ENCODE measurements around the gene PPM1M.

PPM1M gene

DNA sequence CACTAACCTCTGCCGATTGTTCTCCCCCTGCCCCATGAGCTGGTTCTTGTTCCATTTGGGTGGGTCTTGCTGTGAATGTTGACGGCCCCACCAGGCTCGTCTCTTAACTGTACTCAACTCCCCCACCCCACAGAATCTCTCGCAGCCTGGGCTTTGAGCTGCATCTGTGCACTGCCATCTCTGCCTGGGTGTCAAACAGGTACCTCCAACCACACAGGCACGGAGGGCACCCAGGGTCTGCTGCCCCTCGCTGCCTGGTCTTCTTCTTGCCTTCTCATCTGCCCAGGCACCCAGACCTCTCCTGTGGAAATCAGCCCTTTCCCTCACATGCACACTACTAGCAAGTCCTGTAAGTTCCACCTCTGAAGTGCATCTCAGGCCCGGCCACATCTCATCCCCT, 30.2 kb upstream of the PPM1M start:
- no peak for DNase-seq

GRCh38 chr3:52216585-52217408, 28.8 kb upstream of the PPM1M start:
- no peak for DNase-seq

- no peak for DNase-seq
These were observed 28.2 kb upstream of the PPM1M start for GRCh38 chr3:52217409-52217805.

- DNase-seq: no peak
These were observed 27.5 kb upstream of the PPM1M start for GRCh38 chr3:52218026-52218425.

GRCh38 chr3:52218454-52218853, 27.1 kb upstream of the PPM1M start:
- no peak for DNase-seq

DNA sequence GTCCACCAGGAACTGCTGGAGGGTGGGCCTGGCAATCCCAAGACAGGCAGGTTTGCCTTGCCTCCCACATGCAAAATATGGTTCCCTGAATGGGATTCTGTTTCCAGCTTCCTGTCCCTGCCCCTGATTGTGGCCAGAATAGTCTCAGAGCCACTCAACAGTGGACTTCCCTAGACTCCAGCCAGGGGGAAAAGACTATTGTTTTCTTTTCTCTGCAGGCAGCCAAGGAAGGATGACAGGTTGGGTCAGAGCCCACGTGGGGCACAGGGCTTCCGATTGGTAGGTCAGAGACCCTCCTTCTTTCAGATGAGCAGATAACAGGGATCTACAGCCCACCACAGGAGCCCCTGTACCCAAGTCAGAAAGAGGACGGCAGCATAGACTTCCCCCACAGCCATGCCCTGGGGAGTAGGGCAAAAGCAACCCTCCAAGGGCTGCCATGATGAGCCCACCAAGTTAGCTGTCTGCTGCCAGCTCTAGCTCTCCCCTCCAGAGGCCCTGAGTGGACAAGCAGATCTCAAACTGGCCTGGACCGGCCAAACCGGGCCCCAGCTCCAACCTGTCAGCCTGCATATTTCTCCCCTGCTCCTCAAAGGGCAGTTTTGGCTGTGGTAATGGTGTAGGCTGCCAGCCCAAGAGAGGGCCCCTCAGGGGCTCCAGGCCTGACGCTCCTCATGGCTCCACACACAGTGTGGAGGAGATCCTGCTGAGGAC, 26.5 kb upstream of the PPM1M start:
- DNase-seq: no peak

- DNase-seq: peak in 48 of 51 donors; percentile 21 to 87 (median 64)
These were observed 25.1 kb upstream of the PPM1M start for GRCh38 chr3:52220380-52221026.

- DNase-seq: no peak
These were observed 24.4 kb upstream of the PPM1M start for GRCh38 chr3:52221141-52221562.

GRCh38 chr3:52221563-52222318, 23.8 kb upstream of the PPM1M start:
- DNase-seq: peak in 2 of 51 donors; percentile 12 to 17

- DNase-seq: no peak
These were observed 23.0 kb upstream of the PPM1M start for GRCh38 chr3:52222319-52223221.

GRCh38 chr3:52223449-52224408, 21.8 kb upstream of the PPM1M start:
- DNase-seq: no peak

- DNase-seq: no peak
These were observed 19.9 kb upstream of the PPM1M start, which contains the start of gene TLR9 for GRCh38 chr3:52225452-52226228. TSS of gene TLR9 (minus strand) at chr3:52225645. CDS start at chr3:52225529, 116 bp downstream.

- no peak for DNase-seq
These were observed 19.2 kb upstream of the PPM1M start for GRCh38 chr3:52226229-52226817.

- no peak for DNase-seq
These were observed 18.4 kb upstream of the PPM1M start for GRCh38 chr3:52227117-52227516.

DNA sequence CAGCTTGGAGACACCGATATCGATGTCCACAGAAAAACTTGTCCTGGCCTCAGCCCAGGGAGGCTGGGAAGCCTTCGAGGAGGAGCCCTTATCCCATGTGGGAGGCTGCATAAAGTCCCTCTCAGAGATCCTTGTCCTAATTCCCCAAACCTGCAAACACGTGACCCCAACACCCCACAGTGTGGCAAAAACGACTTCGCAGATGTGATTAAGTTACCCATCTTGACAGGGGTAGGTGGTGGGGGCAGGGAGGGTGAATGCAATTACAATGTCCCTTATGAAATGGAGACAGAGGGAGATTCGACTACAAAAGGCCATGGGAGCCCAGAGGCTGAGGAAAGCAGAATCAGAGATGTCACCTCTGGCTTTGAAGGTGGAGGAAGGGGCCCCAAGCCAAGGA, 17.8 kb upstream of the PPM1M start:
- no peak for DNase-seq

DNA sequence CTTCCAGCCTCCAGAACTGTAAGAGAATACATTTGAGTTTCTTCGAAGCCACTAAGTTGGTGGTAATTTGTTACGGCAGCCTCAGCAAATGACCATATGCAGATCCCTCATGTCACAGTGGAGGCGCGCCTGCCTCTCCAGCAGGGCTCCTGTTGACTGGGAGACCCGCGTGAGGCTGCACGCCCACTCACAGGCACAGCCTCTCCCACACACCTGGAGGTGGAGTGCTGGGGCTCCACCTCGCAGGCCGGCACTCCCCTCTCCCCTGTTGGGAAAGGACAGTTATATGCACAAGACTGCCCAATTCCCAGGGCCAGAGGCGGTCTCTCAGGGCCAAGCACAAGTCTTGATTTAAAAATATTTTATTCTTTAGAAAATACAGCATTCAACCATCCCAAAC, 17.3 kb upstream of the PPM1M start:
- DNase-seq: no peak

DNA sequence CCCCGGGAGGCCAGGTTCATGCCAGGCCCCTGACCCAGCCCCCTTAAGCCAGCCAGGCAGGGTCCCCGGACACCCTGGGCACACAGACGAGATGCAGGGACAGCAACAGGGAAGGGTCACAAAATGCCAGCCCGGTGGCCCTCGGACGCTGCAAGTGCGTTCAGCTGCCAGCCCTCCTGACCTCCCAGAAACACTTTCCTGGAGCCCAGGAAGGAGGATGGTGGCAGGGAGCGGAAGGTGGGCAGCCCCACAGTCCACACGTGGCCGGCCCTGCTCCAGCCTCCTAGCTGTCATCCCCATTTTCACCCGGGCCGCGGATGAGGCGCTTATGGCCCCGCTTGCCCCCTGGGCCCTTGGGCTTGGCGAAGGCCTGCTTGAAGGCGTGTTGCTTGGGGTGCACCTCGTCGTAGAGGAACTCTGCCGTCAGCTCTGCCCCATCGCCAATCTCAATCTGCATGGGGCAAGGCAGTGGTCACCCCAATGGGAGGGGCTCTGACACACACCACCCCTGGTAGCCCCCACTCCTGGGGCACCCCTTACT, 16.7 kb upstream of the PPM1M start:
- no peak for DNase-seq

DNA sequence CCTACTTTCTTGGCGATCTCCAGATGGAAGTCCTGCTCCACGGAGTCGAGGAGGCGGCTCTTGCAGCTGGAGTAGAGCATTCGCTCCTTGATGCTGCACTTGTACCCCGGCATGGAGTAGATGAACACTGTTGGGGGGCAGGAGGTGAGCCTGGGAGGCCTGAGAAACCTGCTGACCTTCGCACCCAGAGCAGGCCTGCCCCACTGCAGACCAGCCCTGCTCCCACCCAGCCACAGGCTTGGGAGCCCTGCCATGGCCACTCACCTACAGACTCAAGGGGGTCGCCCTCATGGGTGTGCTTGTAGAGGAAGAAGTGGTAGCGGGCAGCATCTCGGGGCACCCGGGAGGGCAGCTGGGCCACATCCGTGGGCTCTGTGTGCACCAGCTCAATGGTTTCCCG, 15.9 kb upstream of the PPM1M start:
- no peak for DNase-seq
